Measurements from ENCODE around the gene TTC39B.
A peak's percentile ranks its signal among the peaks of the same experiment; 100 is the strongest.

Gene TTC39B

GRCh38 chr9:15221746-15222145, 85.3 kb downstream of the TTC39B start:
- DNase-seq: no peak

- no peak for DNase-seq
These were observed 86.2 kb downstream of the TTC39B start for GRCh38 chr9:15220658-15221318.

GRCh38 chr9:15219546-15219945, 87.5 kb downstream of the TTC39B start:
- no peak for DNase-seq

- DNase-seq: no peak
These were observed 88.0 kb downstream of the TTC39B start for GRCh38 chr9:15218994-15219393.

DNA sequence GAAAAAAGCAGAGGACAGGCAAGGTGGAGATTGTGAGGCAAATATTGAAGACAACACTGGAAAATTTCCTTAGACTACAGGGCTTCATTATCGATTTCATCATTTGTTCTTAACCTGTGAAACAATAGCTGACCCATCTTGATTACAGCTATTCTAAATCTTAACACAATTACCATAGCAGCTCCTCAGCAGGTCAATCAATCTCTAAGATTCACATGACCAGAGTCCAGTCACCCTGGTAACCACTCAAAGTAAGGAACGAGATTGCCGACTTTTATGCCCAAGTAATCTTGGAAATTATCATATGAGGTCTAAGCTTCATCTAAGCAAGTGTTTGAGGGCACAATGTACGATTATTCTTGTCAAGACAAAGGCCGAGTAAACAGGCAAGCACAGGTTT, 93.8 kb downstream of the TTC39B start:
- no peak for DNase-seq

DNA sequence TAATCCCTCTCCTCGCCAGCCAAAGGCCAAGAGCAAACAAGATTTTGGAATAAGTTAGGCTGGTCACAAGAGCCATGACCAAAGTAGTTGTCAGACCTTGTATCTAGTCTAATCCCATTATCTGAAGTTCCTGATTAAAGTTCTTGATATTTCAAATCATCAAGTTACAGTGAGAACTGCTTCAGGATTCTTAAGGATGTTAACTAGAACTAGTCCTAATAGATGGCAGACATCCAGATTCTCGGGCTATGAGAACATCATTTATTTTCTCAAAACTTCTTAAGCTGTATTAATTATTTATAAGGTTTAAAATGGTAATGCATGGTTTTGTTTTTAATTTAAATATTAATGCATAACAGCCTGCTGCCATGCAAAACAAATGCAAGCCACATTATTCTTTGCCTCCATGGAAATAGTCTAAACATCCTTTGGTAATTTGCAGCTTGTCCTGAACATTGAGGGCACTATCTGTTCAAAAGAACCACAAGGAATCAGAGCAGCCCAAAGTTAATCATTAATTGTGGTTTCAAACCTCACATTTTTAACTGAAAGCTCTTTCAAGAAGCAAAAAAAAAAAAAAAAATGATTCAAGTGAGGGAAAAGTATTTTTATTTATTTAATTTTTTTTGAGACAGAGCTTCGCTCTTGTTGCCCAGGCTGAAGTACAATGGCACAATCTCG, 95.1 kb downstream of the TTC39B start:
- no peak for DNase-seq

- DNase-seq: peak; percentile 63
These were observed 95.7 kb downstream of the TTC39B start for GRCh38 chr9:15211160-15211814.

DNA sequence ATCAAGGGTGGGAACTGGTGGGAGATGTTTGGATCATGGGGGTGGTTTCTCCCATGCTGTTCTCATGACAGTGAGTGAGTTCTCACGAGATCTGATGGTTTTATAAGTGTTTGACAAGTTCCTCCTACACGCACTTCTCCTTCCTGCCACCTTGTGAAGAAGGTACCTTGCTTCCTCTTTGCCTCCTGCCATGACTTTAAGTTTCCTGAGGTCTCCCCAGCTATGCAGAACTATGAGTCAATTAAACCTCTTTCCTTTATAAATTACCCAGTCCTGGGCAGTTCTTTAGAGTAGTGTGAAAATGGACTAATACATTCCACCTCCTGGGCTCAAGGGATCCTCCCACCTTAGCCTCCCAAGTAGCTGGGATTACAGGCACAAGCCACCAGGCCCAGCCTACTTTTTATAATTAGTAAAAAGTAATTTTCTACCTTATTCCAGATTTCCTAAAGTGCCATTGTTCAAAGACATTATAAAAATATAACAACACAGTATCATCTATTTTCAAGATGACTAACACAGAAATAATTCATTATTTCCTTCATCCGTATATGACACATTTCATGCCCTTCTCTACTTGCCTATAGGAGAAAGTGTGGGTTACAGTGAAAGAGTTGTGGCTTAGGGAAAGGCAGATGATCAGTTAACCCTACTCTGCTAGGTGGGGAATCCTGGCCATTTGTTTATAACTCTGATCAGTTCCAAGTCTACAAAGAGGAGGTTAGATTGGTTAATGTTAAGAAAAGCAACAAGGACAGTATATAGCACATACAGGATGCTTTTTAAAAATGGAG, 99.9 kb downstream of the TTC39B start:
- no peak for DNase-seq

GRCh38 chr9:15205632-15206420, 101.2 kb downstream of the TTC39B start:
- no peak for DNase-seq

- DNase-seq: no peak
These were observed 103.4 kb downstream of the TTC39B start for GRCh38 chr9:15203581-15203980.

DNA sequence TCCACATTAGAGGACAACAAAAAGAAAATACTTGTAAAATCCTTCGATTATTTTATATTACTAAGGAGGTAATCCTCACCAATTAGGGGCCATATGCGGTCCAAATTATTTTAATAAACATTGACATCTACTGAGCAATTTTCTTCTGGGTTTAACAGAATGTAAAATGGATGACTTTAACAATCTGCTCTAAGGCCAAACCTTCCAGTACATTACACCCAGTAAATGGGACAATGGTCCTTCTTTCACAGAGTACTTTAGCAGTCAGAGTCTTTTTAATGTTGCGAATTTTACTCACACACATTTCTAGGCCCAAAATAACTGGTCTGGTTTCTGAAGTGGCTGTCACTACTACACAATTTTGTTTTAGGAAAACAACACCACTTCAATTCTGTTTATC, 106.9 kb downstream of the TTC39B start:
- DNase-seq: no peak

- no peak for DNase-seq
These were observed 114.2 kb downstream of the TTC39B start for GRCh38 chr9:15192856-15193255.

GRCh38 chr9:15191378-15191777, 115.6 kb downstream of the TTC39B start:
- DNase-seq: no peak

DNA sequence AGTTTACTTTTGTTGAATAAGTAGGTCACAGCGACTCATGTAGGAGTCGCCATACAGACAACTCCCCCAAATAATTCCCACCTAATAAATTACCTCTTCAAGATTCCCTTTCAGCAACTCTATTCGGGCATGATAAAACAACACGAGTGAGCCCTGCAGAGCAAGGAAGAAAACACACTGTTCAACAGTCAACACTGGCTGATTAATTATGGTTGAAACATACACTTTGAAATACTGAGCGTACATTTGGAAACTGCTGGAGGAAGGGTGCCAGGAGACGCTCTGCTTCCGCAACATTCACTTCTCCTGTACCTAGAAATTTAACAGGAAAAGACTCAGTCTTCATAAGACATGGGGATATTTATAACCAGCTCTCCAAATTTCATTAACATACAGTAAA, 117.5 kb downstream of the TTC39B start:
- no peak for DNase-seq

- DNase-seq: no peak
These were observed 119.4 kb downstream of the TTC39B start for GRCh38 chr9:15187589-15187988.

DNA sequence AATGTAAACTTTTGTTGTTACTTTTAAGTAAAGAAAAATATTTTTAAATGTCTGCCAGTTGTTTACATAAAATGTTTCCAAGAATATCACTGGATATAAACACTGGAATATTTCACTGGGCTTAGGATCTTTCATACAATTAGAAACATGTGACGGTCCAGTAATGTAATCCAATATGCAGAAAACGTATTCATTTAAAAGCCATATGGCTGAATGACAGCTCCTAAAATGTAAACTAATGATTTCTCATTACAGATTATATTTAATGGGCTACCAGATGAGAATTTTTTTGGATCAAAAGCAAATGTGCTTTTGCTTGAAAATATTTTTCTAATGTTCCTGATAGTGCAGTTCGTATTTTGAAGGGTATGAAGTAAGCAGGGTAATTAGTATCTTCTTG, 124.3 kb downstream of the TTC39B start:
- no peak for DNase-seq

- DNase-seq: peak; percentile 33
These were observed 124.9 kb downstream of the TTC39B start for GRCh38 chr9:15182101-15182551.

DNA sequence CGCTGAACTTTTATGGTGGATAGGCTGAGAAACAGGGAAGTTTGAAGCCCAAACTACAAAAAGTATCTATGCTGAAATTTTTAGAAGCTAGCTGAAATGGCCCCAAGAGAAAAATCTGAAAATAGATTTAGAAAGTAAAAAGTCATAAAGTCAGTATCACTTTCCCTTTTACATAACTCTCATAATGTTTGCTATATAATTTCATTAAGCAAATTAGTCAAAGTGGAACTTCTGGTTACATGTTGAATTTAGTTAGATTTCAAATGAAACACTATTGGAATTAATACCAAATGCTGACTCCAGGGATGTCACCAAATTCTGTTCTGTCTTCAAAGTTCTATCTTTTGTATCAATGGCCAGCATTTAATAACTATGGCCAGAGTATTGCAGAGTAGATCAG, 126.9 kb downstream of the TTC39B start:
- DNase-seq: no peak

GRCh38 chr9:15178631-15179030, 128.4 kb downstream of the TTC39B start:
- DNase-seq: no peak

GRCh38 chr9:15176836-15177235, 130.2 kb downstream of the TTC39B start:
- DNase-seq: no peak

GRCh38 chr9:15163931-15164330, 143.1 kb downstream of the TTC39B start:
- DNase-seq: no peak

DNA sequence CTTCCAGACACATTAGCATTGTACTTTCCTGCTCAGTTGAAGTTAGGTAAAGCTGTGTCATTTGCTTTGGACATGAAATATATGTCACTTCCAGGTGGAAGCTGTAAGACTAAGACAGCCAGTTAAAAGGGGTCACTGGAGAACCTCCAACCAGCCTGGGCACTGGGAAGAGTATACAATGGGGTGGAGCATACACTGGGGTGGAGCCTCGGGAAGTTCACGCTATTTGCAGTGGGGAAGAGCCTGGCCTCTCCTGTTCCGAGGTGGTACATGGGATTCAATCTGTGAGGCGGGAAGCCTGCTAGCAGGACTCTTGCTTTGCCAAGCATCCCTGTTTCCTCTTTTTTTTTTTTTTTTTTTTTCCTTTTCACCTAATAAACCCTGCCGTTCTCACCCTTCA, 145.3 kb downstream of the TTC39B start:
- DNase-seq: no peak

DNA sequence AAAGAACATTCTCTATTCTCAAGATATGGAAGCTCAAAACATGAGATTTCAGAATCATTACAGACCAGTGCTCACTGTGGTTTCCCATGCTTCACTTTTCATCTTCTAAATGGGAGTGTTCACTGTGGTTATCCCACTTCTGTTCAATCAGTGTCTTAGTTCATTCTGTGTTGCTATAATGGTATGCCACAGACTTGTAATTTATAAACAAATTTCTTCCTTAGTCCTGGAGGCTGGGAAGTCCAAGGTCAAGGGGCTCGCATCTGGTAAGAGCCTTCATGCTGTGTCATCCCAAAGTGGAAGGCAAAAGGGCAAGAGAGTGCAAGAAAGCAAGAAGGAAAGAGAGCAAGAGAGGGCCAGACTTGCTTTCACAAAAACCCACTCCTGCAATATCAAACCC, 146.3 kb downstream of the TTC39B start:
- no peak for DNase-seq
